ENCODE data around the gene ALDH16A1. TPM values are rescaled to one million over a fixed set of nuclear protein-coding genes. Genes with fewer than 3 reads are reported as not detected.
A peak's percentile ranks its signal among the peaks of the same experiment; 100 is the strongest.

The ALDH16A1 gene
- total RNA-seq, 4 donors from 2014 or later: 8.0 to 12.6 (median 9.9) TPM

DNA sequence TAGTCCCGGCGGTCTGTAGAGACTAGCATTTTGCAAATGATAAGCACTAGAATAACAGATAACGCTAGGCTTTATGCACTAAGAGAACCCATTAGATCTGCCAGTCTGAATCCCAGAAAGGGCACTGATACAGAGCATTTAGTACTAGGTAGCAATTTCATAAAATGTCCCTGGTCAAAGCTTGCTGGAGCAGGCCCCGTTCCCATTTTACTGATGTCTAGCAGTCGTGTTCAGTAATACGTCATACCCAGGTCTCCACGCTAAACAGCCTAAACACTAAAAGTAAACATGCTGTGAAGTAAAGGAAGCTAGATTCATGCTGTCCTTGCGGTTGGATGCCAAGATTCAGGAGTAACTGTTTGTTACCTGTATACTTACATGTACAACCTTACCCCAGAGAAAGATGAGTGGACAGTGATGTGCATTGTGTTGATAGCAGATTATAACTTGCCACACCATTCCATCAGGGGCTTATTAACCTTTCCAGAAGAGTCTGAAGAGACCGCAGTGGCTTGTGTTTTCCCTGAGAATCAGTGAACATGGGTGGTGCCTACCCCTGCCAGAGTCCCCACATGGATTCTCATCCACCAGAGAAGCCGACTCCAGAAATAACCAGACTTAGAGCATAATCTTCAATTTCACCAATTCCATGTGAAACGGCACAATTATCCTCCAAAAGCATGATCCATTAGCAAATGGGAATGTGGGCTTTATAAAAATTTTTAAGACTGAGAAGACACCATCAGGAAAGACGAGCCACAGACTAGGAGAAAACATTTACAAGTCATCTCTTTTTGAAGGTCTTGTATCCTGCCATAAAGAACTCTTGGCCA, 39.8 kb downstream of the ALDH16A1 start:
- in situ Hi-C loops (cut with MboI; ENCODE audit: low sequenced_read_pairs in 4 of 4) (no loop called here), intact Hi-C loops (cut with DNase I; ENCODE audit: low total_unique reads) (no loop called here)
- TF ChIP-seq POLR2A (IDR thresholded peaks at IDR 0.05): no peak
- TF ChIP-seq, protein P1, sequence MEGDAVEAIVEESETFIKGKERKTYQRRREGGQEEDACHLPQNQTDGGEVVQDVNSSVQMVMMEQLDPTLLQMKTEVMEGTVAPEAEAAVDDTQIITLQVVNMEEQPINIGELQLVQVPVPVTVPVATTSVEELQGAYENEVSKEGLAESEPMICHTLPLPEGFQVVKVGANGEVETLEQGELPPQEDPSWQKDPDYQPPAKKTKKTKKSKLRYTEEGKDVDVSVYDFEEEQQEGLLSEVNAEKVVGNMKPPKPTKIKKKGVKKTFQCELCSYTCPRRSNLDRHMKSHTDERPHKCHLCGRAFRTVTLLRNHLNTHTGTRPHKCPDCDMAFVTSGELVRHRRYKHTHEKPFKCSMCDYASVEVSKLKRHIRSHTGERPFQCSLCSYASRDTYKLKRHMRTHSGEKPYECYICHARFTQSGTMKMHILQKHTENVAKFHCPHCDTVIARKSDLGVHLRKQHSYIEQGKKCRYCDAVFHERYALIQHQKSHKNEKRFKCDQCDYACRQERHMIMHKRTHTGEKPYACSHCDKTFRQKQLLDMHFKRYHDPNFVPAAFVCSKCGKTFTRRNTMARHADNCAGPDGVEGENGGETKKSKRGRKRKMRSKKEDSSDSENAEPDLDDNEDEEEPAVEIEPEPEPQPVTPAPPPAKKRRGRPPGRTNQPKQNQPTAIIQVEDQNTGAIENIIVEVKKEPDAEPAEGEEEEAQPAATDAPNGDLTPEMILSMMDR (IDR thresholded peaks at IDR 0.05 in 4 of 5, conservative IDR thresholded peaks at IDR 0.05 in 1 of 5): no peak
- H3K4me1 ChIP-seq: peaks cover 32 to 39% of the 10 kb centered on the region in 2 donors
- peak overlapping the region in 2 of 4 donors; percentile 35 to 44 for H3K27ac ChIP-seq
- DNase-seq: no peak
- H3K27me3 ChIP-seq: no peaks in the 10 kb centered on the region
- no peak overlapping the region for H3K4me3 ChIP-seq
- peaks cover 0 to 42% of the 10 kb centered on the region in 2 donors for H3K36me3 ChIP-seq
- no peaks in the 10 kb centered on the region for H3K9me3 ChIP-seq
- no peak for ATAC-seq

DNA sequence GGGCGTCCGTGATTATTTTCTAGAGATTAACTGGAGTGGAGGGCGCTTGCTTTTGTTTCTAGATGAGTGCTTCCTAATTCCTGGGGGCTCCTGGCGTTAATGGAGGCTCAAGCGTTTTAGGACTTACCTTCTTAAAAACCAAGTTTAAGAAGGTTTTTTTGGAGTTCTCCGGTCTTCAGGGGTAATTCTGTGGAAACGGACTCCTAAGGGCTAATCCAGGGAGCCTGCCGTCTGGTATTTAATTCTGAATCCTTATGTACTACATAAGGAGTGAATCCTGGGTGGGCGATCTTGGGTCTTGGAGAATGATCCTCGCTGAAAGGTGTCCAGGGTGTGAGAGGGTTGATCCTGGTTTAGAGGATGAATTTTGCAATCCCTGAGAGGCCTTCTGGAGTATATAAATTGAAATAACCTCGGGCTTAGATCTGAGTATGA, 43.6 kb downstream of the ALDH16A1 start:
- DNase-seq: no peak

DNA sequence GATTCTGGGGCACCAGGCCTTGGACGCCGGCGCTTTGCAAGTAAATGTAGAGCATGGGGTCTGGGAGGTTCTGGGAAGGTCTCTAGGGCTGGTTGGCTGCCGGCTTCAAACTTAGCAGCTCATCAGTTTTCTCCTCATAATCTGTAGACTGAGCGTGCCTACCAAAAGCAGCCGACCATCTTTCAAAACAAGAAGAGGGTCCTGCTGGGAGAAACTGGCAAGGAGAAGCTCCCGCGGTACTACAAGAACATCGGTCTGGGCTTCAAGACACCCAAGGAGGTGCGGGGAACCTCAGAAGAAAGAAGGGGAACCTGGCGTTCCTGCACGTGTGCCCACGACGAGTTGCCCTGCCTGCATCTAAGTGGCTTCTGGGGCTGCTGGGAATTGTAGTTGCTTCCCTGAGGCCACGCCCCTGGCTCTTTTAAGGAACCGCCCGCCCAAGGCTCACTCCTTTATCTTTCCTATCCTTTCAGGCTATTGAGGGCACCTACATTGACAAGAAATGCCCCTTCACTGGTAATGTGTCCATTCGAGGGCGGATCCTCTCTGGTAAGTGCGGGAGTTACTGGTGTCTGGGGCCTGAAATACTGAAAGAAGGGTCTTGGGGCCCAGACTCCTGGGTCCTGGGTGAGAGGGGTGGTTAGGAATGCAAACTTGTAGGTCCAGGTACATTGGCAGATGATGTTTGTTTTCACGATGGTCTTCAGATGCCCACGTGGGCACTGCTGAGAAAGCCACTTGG, 44.2 kb downstream of the ALDH16A1 start:
- H3K4me1 ChIP-seq: peaks cover 27 to 31% of the 10 kb centered on the region in 2 donors
- in situ Hi-C loops (cut with MboI; ENCODE audit: low sequenced_read_pairs in 4 of 4) (loop anchor here in 1 of 4 donors (5.0 kb wide), 1 partner anchor 75 kb away; no protein-coding TSS in a partner anchor), intact Hi-C loops (cut with DNase I; ENCODE audit: low total_unique reads) (loop anchor here (2.0 to 5.0 kb wide), 3 partner anchors 44 to 380 kb away; partner anchors contain the start of genes AKT1S1, ALDH16A1, PRMT1 and TBC1D17)
- H3K9me3 ChIP-seq: no peaks in the 10 kb centered on the region
- TF ChIP-seq POLR2A (IDR thresholded peaks at IDR 0.05): peak; percentile 24 to 62
- TF ChIP-seq, protein P1 (IDR thresholded peaks at IDR 0.05 in 4 of 5, conservative IDR thresholded peaks at IDR 0.05 in 1 of 5): no peak
- H3K4me3 ChIP-seq: peak overlapping the region; percentile 79 to 96 (median 90)
- no peak for ATAC-seq
- H3K36me3 ChIP-seq: peaks cover 0 to 36% of the 10 kb centered on the region in 2 donors
- no peaks in the 10 kb centered on the region for H3K27me3 ChIP-seq
- peak; percentile 48 to 63 for DNase-seq
- H3K27ac ChIP-seq: peak overlapping the region; percentile 93 to 98 (median 96)

More for the DNA sequence above, 43.6 kb downstream of the ALDH16A1 start:
- peaks cover 27 to 31% of the 10 kb centered on the region in 2 donors for H3K4me1 ChIP-seq
- no peaks in the 10 kb centered on the region for H3K9me3 ChIP-seq
- in situ Hi-C loops (cut with MboI; ENCODE audit: low sequenced_read_pairs in 4 of 4) (loop anchor here in 1 of 4 donors (5.0 kb wide), 1 partner anchor 76 kb away; no protein-coding TSS in a partner anchor), intact Hi-C loops (cut with DNase I; ENCODE audit: low total_unique reads) (loop anchor here (1.0 to 5.0 kb wide), 4 partner anchors 9 to 381 kb away; partner anchors contain the start of genes AKT1S1, ALDH16A1, PRMT1 and RPL13A)
- ATAC-seq: no peak
- H3K36me3 ChIP-seq: peaks cover 0 to 43% of the 10 kb centered on the region in 2 donors
- peak overlapping the region; percentile 79 to 96 (median 90) for H3K4me3 ChIP-seq
- H3K27me3 ChIP-seq: no peaks in the 10 kb centered on the region
- TF ChIP-seq, protein P1 (IDR thresholded peaks at IDR 0.05 in 4 of 5, conservative IDR thresholded peaks at IDR 0.05 in 1 of 5): peak in 1 of 5 experiments; percentile 2
- peak in 1 of 2 donors; percentile 3 for TF ChIP-seq POLR2A (IDR thresholded peaks at IDR 0.05)
- peak overlapping the region; percentile 93 to 98 (median 96) for H3K27ac ChIP-seq

DNA sequence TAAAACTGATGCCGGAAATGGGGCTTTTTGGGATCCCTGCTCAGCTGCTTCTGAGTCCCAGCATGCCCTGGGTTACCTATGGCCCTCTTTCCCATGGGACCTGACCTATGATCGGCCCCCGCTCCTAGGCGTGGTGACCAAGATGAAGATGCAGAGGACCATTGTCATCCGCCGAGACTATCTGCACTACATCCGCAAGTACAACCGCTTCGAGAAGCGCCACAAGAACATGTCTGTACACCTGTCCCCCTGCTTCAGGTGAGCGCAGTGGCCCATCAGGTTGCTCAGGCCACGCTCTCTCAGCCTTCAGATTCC, 44.7 kb downstream of the ALDH16A1 start:
- Histone ChIP-seq H3K9me3 (no peaks in the 10 kb centered on the region), H3K27me3 (no peaks in the 10 kb centered on the region), H3K36me3 (peaks cover 0 to 31% of the 10 kb centered on the region in 2 donors), H3K27ac (peak overlapping the region; percentile 93 to 98 (median 96)), H3K4me1 (peaks cover 27 to 31% of the 10 kb centered on the region in 2 donors), H3K4me3 (peak overlapping the region; percentile 79 to 96 (median 90))
- ATAC-seq (no peak), DNase-seq (no peak)
- TF ChIP-seq, protein P1 (IDR thresholded peaks at IDR 0.05 in 4 of 5, conservative IDR thresholded peaks at IDR 0.05 in 1 of 5): no peak
- no peak for TF ChIP-seq POLR2A (IDR thresholded peaks at IDR 0.05)
- intact Hi-C loops (cut with DNase I; ENCODE audit: low total_unique reads): loop anchor here (2.0 to 5.0 kb wide), 3 partner anchors 45 to 380 kb away; partner anchors contain the start of genes AKT1S1, ALDH16A1, PRMT1 and TBC1D17
- in situ Hi-C loops (cut with MboI; ENCODE audit: low sequenced_read_pairs in 4 of 4): loop anchor here in 1 of 4 donors (5.0 kb wide), 1 partner anchor 75 kb away; no protein-coding TSS in a partner anchor

Measured in gastrocnemius medialis (tissue), 4 donors.